LNCaP clone FGC (cell line): Measurements from ENCODE around the gene DEFB131A.
"Not testable (repeated sequence)": the region's sequence is repeated elsewhere in the genome, so short reads cannot be mapped to it uniquely, and the experiment has no call there.

ENCODE experiments used
- DNase-seq: peaks from one replicate; pipeline ENCODE4 v3.0.0-alpha.2; 2011; ENCODE audit warnings: low read depth
- H3K4me3 ChIP-seq: 2 replicates; pipeline ENCODE4 v1.5.1; 2011; ENCODE audit warnings: mild to moderate bottlenecking, low read depth, low read length, control low read depth
- CTCF ChIP-seq: IDR thresholded peaks from 2 replicates; pipeline ENCODE4 v1.5.1; 2012; ENCODE audit warnings: mild to moderate bottlenecking; ENCODE audit not compliant: control insufficient read depth, insufficient read depth; ENCODE audit errors: extremely low read depth

The DEFB131A gene

GRCh38 chr4:9444114-9444513 lies at the start of gene DEFB131A:
Gene DEFB131A (plus strand): TSS chr4:9444414. CDS start chr4:9444534, 120 bp downstream.
- H3K4me3 ChIP-seq: not testable (repeated sequence)

GRCh38 chr4:9405774-9406173 lies 38.4 kb upstream of the DEFB131A start:
- not testable (repeated sequence) for DNase-seq, H3K4me3 ChIP-seq

More at GRCh38 chr4:9444114-9444513, at the start of gene DEFB131A:
- DNase-seq: not testable (repeated sequence)

GRCh38 chr4:9406491-9406890 lies 37.7 kb upstream of the DEFB131A start:
- not testable (repeated sequence) for H3K4me3 ChIP-seq

GRCh38 chr4:9409793-9410192 lies 34.4 kb upstream of the DEFB131A start:
- no peak for DNase-seq
- no peak for TF ChIP-seq CTCF
- no peak overlapping the region for H3K4me3 ChIP-seq

More at GRCh38 chr4:9406491-9406890, 37.7 kb upstream of the DEFB131A start:
- not testable (repeated sequence) for DNase-seq

- not testable (repeated sequence) for H3K4me3 ChIP-seq, DNase-seq
Measured at GRCh38 chr4:9421884-9422455, 22.2 kb upstream of the DEFB131A start.

- not testable (repeated sequence) for H3K4me3 ChIP-seq, DNase-seq
Measured at GRCh38 chr4:9425916-9426315, 18.3 kb upstream of the DEFB131A start.

- not testable (repeated sequence) for H3K4me3 ChIP-seq, DNase-seq
Measured at GRCh38 chr4:9430061-9430460, 14.2 kb upstream of the DEFB131A start.

GRCh38 chr4:9433320-9433719 lies 10.9 kb upstream of the DEFB131A start:
- H3K4me3 ChIP-seq, DNase-seq: not testable (repeated sequence)

GRCh38 chr4:9436728-9437127 lies 7.5 kb upstream of the DEFB131A start:
- DNase-seq: not testable (repeated sequence)

GRCh38 chr4:9442355-9442754 lies 1.9 kb upstream of the DEFB131A start:
- not testable (repeated sequence) for DNase-seq, H3K4me3 ChIP-seq

More at GRCh38 chr4:9436728-9437127, 7.5 kb upstream of the DEFB131A start:
- not testable (repeated sequence) for H3K4me3 ChIP-seq

- not testable (repeated sequence) for H3K4me3 ChIP-seq, DNase-seq
Measured at GRCh38 chr4:9444681-9445080, 467 bp downstream of the DEFB131A start.

GRCh38 chr4:9452251-9452650 lies 8.0 kb downstream of the DEFB131A start:
- DNase-seq, H3K4me3 ChIP-seq: not testable (repeated sequence)

GRCh38 chr4:9454284-9454683 lies 10.1 kb downstream of the DEFB131A start:
- H3K4me3 ChIP-seq, DNase-seq: not testable (repeated sequence)

- DNase-seq: not testable (repeated sequence)
Measured at GRCh38 chr4:9455046-9455445, 10.8 kb downstream of the DEFB131A start.

GRCh38 chr4:9479466-9479865 lies 35.3 kb downstream of the DEFB131A start:
- not testable (repeated sequence) for H3K4me3 ChIP-seq, DNase-seq

More at GRCh38 chr4:9455046-9455445, 10.8 kb downstream of the DEFB131A start:
- not testable (repeated sequence) for H3K4me3 ChIP-seq

- DNase-seq, H3K4me3 ChIP-seq: not testable (repeated sequence)
Measured at GRCh38 chr4:9480066-9480465, 35.9 kb downstream of the DEFB131A start.

- H3K4me3 ChIP-seq, DNase-seq: not testable (repeated sequence)
Measured at GRCh38 chr4:9482871-9483270, 38.7 kb downstream of the DEFB131A start.

GRCh38 chr4:9483682-9484081 lies 39.5 kb downstream of the DEFB131A start:
- H3K4me3 ChIP-seq, DNase-seq: not testable (repeated sequence)

- not testable (repeated sequence) for DNase-seq, H3K4me3 ChIP-seq
Measured at GRCh38 chr4:9486880-9487279, 42.7 kb downstream of the DEFB131A start.
